SIG-M5 treated with dmso at 0.1 percent for 504 hours (cell line): Measurements from ENCODE around the gene PLSCR2.
"Not testable (repeated sequence)": the region's sequence is repeated elsewhere in the genome, so short reads cannot be mapped to it uniquely, and the experiment has no call there.

ENCODE experiments used
- DNase-seq: peaks from one replicate; lab custom pipeline; 2025; ENCODE audit not compliant: unreplicated experiment; lab: John Stamatoyannopoulos, UW

Gene PLSCR2

DNA sequence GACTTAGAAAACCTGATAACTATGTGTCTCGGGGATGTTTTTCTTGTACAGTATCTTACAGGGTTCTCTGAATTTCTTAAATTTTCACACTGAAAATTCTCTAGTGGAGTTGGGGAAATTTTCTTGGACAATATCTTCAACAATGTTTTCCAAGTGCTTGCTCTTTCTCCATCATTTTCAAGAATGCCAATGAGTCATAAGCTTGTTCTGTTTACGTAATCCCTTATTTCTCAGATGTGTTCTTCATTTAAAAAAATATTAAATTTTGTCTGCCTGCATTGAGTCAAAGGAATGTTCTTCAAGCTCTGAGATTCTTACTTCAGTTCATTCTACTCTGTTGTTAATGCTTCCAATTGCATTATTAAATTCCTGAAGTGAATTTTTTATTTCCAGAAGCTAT lies 21.9 kb upstream of the PLSCR2 start:
- peak; percentile 3 for DNase-seq

- DNase-seq = no peak
Observed at GRCh38 chr3:146485297-146485696, 15.9 kb upstream of the PLSCR2 start.

GRCh38 chr3:146476094-146476740 lies 6.9 kb upstream of the PLSCR2 start:
- no peak for DNase-seq

DNA sequence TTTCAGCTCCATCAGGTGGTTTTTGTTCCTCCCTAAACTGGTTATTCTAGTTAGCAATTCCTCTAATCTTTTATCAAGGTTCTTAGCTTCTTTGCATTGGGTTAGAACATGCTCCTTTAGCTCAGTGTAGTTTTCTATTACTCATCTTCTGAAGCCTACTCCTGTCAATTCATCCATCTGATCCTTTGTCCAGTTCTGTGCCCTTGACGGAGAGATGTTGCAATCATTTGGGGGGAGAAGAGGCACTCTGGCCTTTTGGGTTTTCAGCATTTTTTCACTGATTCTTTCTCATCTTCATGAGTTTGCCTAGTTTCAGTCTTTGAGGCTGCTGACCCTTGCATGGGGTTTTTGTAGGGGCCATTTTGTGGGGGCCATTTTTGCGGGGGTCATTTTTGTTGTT lies 5.6 kb upstream of the PLSCR2 start:
- DNase-seq = not testable (repeated sequence)

DNA sequence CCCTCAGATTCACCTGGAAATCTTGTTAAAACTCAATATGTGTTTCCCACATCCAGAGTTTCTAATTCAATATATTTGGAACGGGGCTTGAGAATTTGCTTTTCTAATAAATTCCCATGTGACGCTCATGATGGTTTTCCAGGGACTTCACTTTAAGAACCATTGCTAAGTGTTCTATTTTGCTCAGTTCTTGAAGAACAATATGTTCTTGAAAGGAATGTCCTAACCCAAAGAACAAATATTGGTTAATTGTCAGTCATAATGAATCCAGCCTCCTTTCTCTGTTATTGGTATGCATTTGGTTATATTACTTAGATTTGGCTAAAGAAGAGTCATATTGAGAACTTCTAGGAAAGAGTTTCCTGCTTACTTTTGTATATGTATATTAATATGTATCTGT lies 4.4 kb upstream of the PLSCR2 start:
- DNase-seq = no peak

DNA sequence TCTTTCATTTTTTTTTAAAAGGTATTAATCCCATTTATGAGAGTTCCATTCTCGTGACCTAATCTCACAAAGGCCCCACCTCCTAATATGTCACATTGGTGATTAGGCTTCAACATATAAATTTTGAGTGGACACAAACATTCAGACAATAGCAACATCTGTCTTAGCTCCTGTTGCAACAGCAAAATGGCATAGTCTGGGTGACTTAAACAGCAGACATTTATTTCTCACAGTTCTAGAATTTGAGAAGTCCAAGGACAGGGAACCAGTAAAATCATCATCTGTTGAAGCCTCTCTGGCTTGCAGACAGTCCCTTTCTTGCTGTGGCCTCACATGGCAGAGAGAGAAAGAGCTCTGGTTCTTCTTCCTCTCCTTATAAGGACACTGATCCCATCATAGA lies 3.2 kb upstream of the PLSCR2 start:
- no peak for DNase-seq

DNA sequence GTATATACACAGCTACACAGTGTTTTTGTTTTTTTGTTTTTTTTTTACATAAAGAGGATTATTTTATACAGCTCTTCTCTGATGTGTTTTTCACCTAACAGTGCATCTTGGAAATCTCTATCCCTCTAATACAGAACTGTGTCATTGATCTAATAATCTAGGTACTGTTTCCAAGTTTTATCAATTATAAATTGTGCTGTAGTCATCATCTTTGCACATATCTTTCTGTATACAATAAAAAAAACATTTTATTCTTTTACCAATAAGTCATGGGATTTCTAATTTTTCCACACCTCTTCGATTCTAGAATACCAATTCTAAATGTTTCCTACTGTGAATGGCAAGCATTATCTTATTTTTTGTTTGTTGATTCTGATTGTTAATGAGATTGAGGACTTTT lies 1.7 kb upstream of the PLSCR2 start:
- DNase-seq = no peak

DNA sequence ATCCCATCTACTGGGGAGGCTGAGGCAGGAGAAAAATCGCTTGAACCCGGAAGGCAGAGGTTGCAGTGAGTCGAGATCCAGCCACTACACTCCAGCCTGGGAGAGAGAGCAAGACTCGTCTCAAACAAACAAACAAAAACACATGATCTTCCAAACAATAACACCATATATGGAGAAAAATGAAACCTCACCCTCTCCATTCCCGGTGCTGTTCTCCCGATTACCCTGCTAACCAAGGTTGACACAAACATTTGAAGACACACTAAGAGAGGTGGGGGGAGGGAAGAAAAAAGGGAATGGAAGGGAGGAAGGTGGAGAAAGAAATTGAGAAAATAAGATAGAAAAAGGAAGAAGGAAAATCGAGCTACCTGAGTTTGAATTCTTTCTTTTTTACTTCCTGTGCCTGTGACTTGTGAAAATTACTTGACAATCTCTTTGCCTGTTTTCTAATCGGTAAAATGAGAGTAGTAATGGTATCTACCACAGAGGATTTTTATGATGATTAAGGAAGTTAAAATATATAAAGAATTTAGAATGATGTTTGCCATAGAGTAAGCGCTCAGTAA lies 1.1 kb upstream of the PLSCR2 start:
- DNase-seq = no peak

GRCh38 chr3:146468671-146469149 lies 651 bp downstream of the PLSCR2 start:
- no peak for DNase-seq

DNA sequence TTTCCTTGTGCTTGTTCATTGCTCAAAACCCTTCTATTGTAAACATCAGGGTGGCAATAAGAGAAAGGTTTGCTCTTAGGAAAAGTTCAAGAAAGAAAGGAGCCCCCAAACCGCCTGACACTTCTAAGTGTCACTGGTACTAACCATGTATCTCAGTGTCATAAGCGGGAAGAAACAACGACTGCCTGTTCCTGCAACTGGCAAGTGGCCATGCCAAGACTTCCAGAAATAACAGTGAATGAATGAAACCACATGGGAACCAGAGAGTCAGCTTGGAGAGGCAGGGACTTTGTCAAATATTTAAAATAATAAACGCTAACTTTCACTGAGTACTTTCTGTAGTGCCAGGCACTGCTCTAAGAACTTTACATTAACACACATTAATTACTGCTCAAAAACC lies 1.1 kb downstream of the PLSCR2 start:
- DNase-seq = no peak

GRCh38 chr3:146466604-146467003 lies 2.8 kb downstream of the PLSCR2 start:
- DNase-seq = no peak

DNA sequence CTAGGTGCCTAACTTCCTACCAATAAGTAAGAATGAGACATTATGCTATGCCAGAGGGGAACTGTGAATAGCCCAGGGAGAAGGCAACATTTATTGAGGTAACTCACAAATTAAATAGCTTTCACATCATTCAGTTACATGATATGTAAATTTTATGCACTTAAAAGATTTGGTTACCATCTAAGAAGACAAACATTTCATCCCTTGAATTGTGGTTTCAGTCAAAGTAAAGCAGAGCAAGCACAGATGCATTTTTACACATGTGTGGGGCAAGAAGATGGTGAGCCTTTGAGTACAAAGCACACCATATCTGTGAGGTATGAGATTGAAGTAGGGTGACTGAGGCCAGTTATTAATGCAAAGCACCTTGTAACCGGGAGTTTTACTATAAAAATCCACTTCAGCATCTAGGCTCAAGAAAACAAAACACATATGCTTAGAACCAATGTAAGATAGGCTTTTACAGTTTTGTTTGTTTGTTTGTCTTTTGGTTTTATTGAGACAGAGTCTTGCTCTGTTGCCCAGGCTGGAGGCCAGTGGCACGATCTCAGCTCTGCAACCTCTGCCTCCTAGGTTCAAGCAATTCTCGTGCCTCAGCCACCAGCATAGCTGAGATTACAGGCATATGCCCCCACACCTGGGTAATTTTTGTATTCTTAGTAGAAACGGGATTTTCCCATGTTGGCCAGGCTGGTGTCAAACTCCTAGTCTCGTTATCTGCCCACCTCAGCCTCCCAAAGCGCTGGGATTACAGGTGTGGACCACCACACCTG lies 3.5 kb downstream of the PLSCR2 start:
- DNase-seq = no peak

- no peak for DNase-seq
Observed at GRCh38 chr3:146464783-146465182, 4.6 kb downstream of the PLSCR2 start.

DNA sequence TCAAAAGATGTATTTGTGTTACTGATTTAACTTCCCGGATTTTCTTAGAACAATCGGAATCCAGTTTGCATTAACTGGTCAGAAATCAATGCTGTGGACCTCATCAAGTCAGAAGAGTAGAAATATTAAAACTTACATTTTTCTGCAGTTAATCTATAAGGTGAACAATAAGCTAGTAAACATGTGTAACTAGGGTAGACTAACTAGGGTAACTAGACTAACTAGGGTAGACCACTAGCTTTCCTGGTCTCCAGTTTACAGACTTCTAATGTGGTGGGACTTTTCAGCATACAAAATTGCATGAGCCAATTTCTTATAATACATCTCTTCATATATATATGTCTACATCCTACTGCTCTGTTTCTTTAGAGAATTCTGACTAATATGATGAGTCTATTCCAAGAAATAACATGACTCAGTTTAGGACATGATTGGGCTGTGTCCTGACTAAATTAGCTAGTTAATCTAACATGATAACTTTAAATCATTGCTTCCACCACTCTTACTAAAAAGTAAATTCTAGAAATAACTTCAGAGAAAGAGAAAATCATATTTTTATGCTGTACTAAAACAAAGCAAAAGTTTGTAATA lies 5.3 kb downstream of the PLSCR2 start:
- no peak for DNase-seq

GRCh38 chr3:146454796-146455195 lies 14.6 kb downstream of the PLSCR2 start:
- DNase-seq = no peak

- DNase-seq = peak; percentile 29
Observed at GRCh38 chr3:146449613-146450012, 19.7 kb downstream of the PLSCR2 start.

DNA sequence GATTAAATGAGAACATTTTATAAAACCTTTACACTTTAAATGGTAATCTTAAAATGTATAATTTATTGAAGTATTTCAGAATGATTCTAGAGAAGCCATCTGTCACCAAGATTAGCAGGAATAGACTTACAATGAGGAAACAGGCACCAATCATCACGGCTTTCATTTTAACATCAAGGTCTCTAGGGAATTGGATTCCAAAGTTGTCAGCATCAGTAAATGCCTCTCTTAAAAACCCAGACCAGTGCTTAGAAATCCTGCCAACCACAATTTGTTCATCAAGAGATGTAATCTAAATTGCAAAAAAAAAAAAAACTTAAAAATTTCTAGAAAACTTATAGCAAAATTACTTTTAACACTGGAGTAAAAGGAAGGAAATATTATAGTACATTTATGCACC lies 20.3 kb downstream of the PLSCR2 start:
- no peak for DNase-seq

- no peak for DNase-seq
Observed at GRCh38 chr3:146446026-146446425, 23.3 kb downstream of the PLSCR2 start.

- not testable (repeated sequence) for DNase-seq
Observed at GRCh38 chr3:146440310-146440709, 29.1 kb downstream of the PLSCR2 start.

- DNase-seq = no peak
Observed at GRCh38 chr3:146432066-146432465, 37.3 kb downstream of the PLSCR2 start.

GRCh38 chr3:146431240-146431639 lies 38.1 kb downstream of the PLSCR2 start:
- no peak for DNase-seq

GRCh38 chr3:146425341-146425740 lies 44.0 kb downstream of the PLSCR2 start:
- no peak for DNase-seq
